SK-N-MC (cell line): Measurements from ENCODE around the gene PCED1A.

Experiments
- EZH2 ChIP-seq: fragments of 200-600 bp; sonication (generic); IDR thresholded peaks from one replicate; pipeline ENCODE4 v1.6.1; 2017; ENCODE audit warnings: antibody characterized with exemption
- FOXP2 ChIP-seq: optimal IDR thresholded peaks from 2 replicates; pipeline ENCODE3; 2011; ENCODE audit warnings: mild to moderate bottlenecking, moderate library complexity; ENCODE audit not compliant: insufficient read depth; ENCODE audit errors: extremely low read length, control extremely low read depth
- POLR2AphosphoS5 ChIP-seq: IDR thresholded peaks from 2 replicates; pipeline ENCODE4 v1.6.1; 2012; ENCODE audit warnings: mild to moderate bottlenecking, low read depth, low read length, borderline replicate concordance

- TF ChIP-seq POLR2AphosphoS5: no peak
- TF ChIP-seq EZH2: no peak
- TF ChIP-seq FOXP2: no peak
These were observed 35.3 kb upstream of the PCED1A start for GRCh38 chr20:2875690-2876203.
